Measurements from ENCODE around the gene FBXO7.

GRCh38 chr22:32473388-32473952 is 1.1 kb upstream of the FBXO7 start:
- TF ChIP-seq EZH2 (IDR thresholded peaks at IDR 0.05) (no peak), POLR2AphosphoS5 (IDR thresholded peaks at IDR 0.05; ENCODE audit: borderline replicate concordance, low read depth, low read length) (no peak), FOXP2 (optimal IDR thresholded peaks at IDR 0.05; ENCODE audit: control extremely low read depth, extremely low read length, insufficient read depth) (no peak)

Measured in SK-N-MC (cell line).